Measurements from ENCODE around the gene SNX2.

SNX2 gene

DNA sequence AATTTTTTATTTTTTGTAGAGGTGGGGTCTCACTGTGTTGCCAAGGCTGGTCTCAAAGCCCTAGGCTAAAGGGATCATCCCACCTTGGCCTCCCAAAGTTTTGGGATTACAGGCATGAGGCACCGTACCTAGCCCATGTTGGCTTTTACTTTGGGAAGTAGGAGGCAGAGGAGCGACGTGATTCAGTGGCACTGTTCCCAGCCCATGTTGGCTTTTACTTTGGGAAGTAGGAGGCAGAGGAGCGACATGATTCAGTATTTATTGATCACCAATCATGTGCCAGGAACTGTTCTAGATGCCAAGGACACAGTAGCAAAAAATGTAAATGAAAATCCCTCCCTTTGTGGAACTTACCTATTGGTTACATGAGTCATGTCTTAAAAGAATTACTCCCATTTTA is 88.8 kb downstream of the SNX2 start:
- Histone ChIP-seq H4K91ac (ENCODE audit: low read depth, low read length) (no peak overlapping the region), H3K27me3 (ENCODE audit: insufficient read depth, low read length) (no peaks in the 10 kb centered on the region), H3K14ac (ENCODE audit: low read length) (no peak overlapping the region), H3K36me3 (ENCODE audit: control insufficient read depth in 1 of 2, insufficient read depth in 2 of 2, low read length in 2 of 2) (peaks cover 2 to 9% of the 10 kb centered on the region in 2 experiments), H3K23ac (ENCODE audit: low read length) (no peak overlapping the region), H2AK5ac (ENCODE audit: low read length) (no peak overlapping the region), H4K12ac (ENCODE audit: low read depth, low read length) (no peak overlapping the region), H3K18ac (ENCODE audit: low read length) (no peak overlapping the region), H2BK12ac (ENCODE audit: low read length) (no peak overlapping the region), H3K4me2 (ENCODE audit: low read length) (no peak overlapping the region), H3K4ac (ENCODE audit: low read depth, low read length) (peak overlapping the region; percentile 27), H3K79me1 (ENCODE audit: low read length) (no peaks in the 10 kb centered on the region), H3K79me2 (ENCODE audit: control insufficient read depth, insufficient read depth, low read length, poor library complexity) (no peaks in the 10 kb centered on the region), H3K9me3 (ENCODE audit: insufficient read depth, low read depth, low read length) (no peaks in the 10 kb centered on the region), H4K8ac (ENCODE audit: low read depth, low read length) (no peak overlapping the region), H3K4me3 (ENCODE audit: low read depth, low read length) (no peak overlapping the region), H3K9ac (ENCODE audit: low read length) (no peak overlapping the region), H2BK120ac (ENCODE audit: insufficient read depth, low read length, poor library complexity) (no peak overlapping the region), H3K27ac (ENCODE audit: low read depth, low read length) (no peak overlapping the region), H2BK5ac (ENCODE audit: low read depth, low read length, poor library complexity) (no peak overlapping the region), H3K4me1 (ENCODE audit: control insufficient read depth in 1 of 2, insufficient read depth in 2 of 2, low read length in 2 of 2) (no peaks in the 10 kb centered on the region), H2AFZ (ENCODE audit: insufficient read depth, low read length, poor library complexity) (no peak overlapping the region)
- no peak for DNase-seq
- WGBS (ENCODE audit: extremely low coverage, insufficient coverage, insufficient read length) = no CpG with 5 or more reads among the region's 4 CpGs

DNA sequence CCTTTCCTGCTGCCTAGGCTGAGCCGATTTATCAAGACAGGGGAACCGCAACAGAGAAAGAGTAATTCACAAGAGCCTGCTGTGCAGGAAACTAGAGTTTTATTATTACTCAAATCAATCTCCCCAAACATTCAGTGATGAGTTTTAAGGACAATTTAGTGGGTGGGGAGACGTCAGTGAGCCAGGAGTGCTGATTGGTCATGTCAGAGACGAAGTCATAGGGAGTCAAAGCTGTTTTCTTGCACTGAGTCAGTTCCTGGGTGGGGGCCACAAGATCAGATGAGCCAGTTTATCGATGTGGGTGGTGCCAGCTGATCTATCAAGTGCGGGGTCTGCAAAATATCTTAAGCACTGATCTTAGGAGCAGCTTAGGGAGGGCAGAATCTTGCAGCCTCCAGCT is 89.5 kb downstream of the SNX2 start:
- H3K14ac ChIP-seq (ENCODE audit: low read length) = no peak overlapping the region
- no peaks in the 10 kb centered on the region for H3K79me2 ChIP-seq (ENCODE audit: control insufficient read depth, insufficient read depth, low read length, poor library complexity)
- no peak overlapping the region for H3K4me3 ChIP-seq (ENCODE audit: low read depth, low read length)
- no peaks in the 10 kb centered on the region for H3K9me3 ChIP-seq (ENCODE audit: insufficient read depth, low read depth, low read length)
- peaks cover 2 to 9% of the 10 kb centered on the region in 2 experiments for H3K36me3 ChIP-seq (ENCODE audit: control insufficient read depth in 1 of 2, insufficient read depth in 2 of 2, low read length in 2 of 2)
- H3K9ac ChIP-seq (ENCODE audit: low read length) = no peak overlapping the region
- H2BK5ac ChIP-seq (ENCODE audit: low read depth, low read length, poor library complexity) = no peak overlapping the region
- H3K27me3 ChIP-seq (ENCODE audit: insufficient read depth, low read length) = no peaks in the 10 kb centered on the region
- no peaks in the 10 kb centered on the region for H3K79me1 ChIP-seq (ENCODE audit: low read length)
- H2BK12ac ChIP-seq (ENCODE audit: low read length) = no peak overlapping the region
- no peak overlapping the region for H2AFZ ChIP-seq (ENCODE audit: insufficient read depth, low read length, poor library complexity)
- no peak overlapping the region for H3K4ac ChIP-seq (ENCODE audit: low read depth, low read length)
- H4K12ac ChIP-seq (ENCODE audit: low read depth, low read length) = no peak overlapping the region
- H3K4me1 ChIP-seq (ENCODE audit: control insufficient read depth in 1 of 2, insufficient read depth in 2 of 2, low read length in 2 of 2) = no peaks in the 10 kb centered on the region
- H3K4me2 ChIP-seq (ENCODE audit: low read length) = no peak overlapping the region
- H4K91ac ChIP-seq (ENCODE audit: low read depth, low read length) = no peak overlapping the region
- no peak for DNase-seq
- H3K27ac ChIP-seq (ENCODE audit: low read depth, low read length) = no peak overlapping the region
- H3K23ac ChIP-seq (ENCODE audit: low read length) = no peak overlapping the region
- no peak overlapping the region for H2BK120ac ChIP-seq (ENCODE audit: insufficient read depth, low read length, poor library complexity)
- no peak overlapping the region for H2AK5ac ChIP-seq (ENCODE audit: low read length)
- no peak overlapping the region for H4K8ac ChIP-seq (ENCODE audit: low read depth, low read length)
- no CpG with 5 or more reads among the region's 6 CpGs for WGBS (ENCODE audit: extremely low coverage, insufficient coverage, insufficient read length)
- no peak overlapping the region for H3K18ac ChIP-seq (ENCODE audit: low read length)

DNA sequence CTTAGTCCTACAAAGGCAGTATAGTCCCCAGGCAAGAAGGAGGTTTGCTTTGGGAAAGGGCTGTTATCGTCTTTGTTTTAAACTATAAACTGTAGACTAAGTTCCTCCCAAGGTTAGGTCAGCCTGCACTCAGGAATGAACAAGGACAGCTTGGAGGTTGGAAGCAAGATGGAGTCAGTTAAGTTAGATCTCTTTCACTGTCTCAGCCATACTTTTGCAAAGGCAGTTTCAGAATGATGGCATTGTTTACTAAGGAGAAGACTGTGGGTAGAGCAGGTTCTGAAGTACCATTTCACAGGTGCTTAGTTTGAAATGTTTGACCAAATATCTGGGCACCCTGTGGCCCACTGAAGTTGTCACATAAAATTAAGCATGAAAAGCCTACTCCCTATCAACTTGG is 90.0 kb downstream of the SNX2 start:
- no peak overlapping the region for H2AFZ ChIP-seq (ENCODE audit: insufficient read depth, low read length, poor library complexity)
- no peaks in the 10 kb centered on the region for H3K79me1 ChIP-seq (ENCODE audit: low read length)
- no peak overlapping the region for H2AK5ac ChIP-seq (ENCODE audit: low read length)
- no peak overlapping the region for H2BK120ac ChIP-seq (ENCODE audit: insufficient read depth, low read length, poor library complexity)
- WGBS (ENCODE audit: extremely low coverage, insufficient coverage, insufficient read length) = no CpG with 5 or more reads among the region's 1 CpG
- no peaks in the 10 kb centered on the region for H3K79me2 ChIP-seq (ENCODE audit: control insufficient read depth, insufficient read depth, low read length, poor library complexity)
- no peak overlapping the region for H3K23ac ChIP-seq (ENCODE audit: low read length)
- H2BK12ac ChIP-seq (ENCODE audit: low read length) = no peak overlapping the region
- H3K18ac ChIP-seq (ENCODE audit: low read length) = no peak overlapping the region
- H3K4me3 ChIP-seq (ENCODE audit: low read depth, low read length) = no peak overlapping the region
- H2BK5ac ChIP-seq (ENCODE audit: low read depth, low read length, poor library complexity) = no peak overlapping the region
- no peaks in the 10 kb centered on the region for H3K9me3 ChIP-seq (ENCODE audit: insufficient read depth, low read depth, low read length)
- no peaks in the 10 kb centered on the region for H3K4me1 ChIP-seq (ENCODE audit: control insufficient read depth in 1 of 2, insufficient read depth in 2 of 2, low read length in 2 of 2)
- H4K91ac ChIP-seq (ENCODE audit: low read depth, low read length) = no peak overlapping the region
- no peak overlapping the region for H3K14ac ChIP-seq (ENCODE audit: low read length)
- H3K27me3 ChIP-seq (ENCODE audit: insufficient read depth, low read length) = no peaks in the 10 kb centered on the region
- no peak for DNase-seq
- H3K36me3 ChIP-seq (ENCODE audit: control insufficient read depth in 1 of 2, insufficient read depth in 2 of 2, low read length in 2 of 2) = peaks cover 2 to 9% of the 10 kb centered on the region in 2 experiments
- no peak overlapping the region for H3K9ac ChIP-seq (ENCODE audit: low read length)
- no peak overlapping the region for H4K8ac ChIP-seq (ENCODE audit: low read depth, low read length)
- H3K27ac ChIP-seq (ENCODE audit: low read depth, low read length) = no peak overlapping the region
- no peak overlapping the region for H4K12ac ChIP-seq (ENCODE audit: low read depth, low read length)
- no peak overlapping the region for H3K4me2 ChIP-seq (ENCODE audit: low read length)
- no peak overlapping the region for H3K4ac ChIP-seq (ENCODE audit: low read depth, low read length)

DNA sequence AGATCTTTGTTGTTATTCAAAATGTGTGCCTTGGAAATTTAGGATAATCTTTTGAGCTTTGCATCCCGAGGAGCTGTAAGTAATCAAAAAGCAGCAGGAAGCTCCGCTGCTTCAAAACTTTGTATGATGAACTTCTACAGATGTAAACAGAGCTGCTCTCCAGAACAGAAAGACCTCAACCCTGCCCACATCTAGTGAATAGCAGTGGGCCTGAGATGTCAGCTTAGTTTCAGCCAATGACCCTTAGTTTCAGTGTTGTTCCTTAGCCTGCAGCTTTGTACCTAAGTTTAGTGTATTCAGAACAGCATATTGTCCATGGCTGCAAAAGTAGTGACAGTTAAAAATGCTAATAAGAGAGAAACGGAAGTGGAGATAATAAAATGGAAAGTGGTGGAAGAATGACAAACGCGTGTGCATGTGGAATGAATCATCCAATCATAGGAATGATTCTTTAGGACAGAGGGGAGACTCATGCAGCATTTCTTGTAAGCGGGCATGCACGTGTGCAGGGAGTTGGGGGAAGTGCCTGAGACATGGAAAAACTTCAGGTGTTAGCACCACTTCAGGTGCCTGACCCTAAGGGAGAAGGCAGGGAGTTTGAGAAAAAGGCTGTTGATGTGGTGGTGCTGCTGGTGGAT is 95.5 kb downstream of the SNX2 start:
- H3K27ac ChIP-seq (ENCODE audit: low read depth, low read length) = no peak overlapping the region
- H2AK5ac ChIP-seq (ENCODE audit: low read length) = no peak overlapping the region
- peaks cover 2% of the 10 kb centered on the region for H3K79me1 ChIP-seq (ENCODE audit: low read length)
- H3K18ac ChIP-seq (ENCODE audit: low read length) = no peak overlapping the region
- H2BK120ac ChIP-seq (ENCODE audit: insufficient read depth, low read length, poor library complexity) = no peak overlapping the region
- H3K23ac ChIP-seq (ENCODE audit: low read length) = no peak overlapping the region
- H3K9ac ChIP-seq (ENCODE audit: low read length) = no peak overlapping the region
- H3K36me3 ChIP-seq (ENCODE audit: control insufficient read depth in 1 of 2, insufficient read depth in 2 of 2, low read length in 2 of 2) = peaks cover 2 to 9% of the 10 kb centered on the region in 2 experiments
- no peak overlapping the region for H4K12ac ChIP-seq (ENCODE audit: low read depth, low read length)
- no peak overlapping the region for H3K4me2 ChIP-seq (ENCODE audit: low read length)
- H2AFZ ChIP-seq (ENCODE audit: insufficient read depth, low read length, poor library complexity) = no peak overlapping the region
- H3K9me3 ChIP-seq (ENCODE audit: insufficient read depth, low read depth, low read length) = no peaks in the 10 kb centered on the region
- H3K4ac ChIP-seq (ENCODE audit: low read depth, low read length) = no peak overlapping the region
- WGBS (ENCODE audit: extremely low coverage, insufficient coverage, insufficient read length) = 100% methylated on average over 3 of the region's 7 CpGs
- no peak overlapping the region for H2BK12ac ChIP-seq (ENCODE audit: low read length)
- peak; percentile 16 to 64 for DNase-seq
- H3K79me2 ChIP-seq (ENCODE audit: control insufficient read depth, insufficient read depth, low read length, poor library complexity) = peaks cover 2% of the 10 kb centered on the region
- no peaks in the 10 kb centered on the region for H3K27me3 ChIP-seq (ENCODE audit: insufficient read depth, low read length)
- no peak overlapping the region for H4K91ac ChIP-seq (ENCODE audit: low read depth, low read length)
- no peak overlapping the region for H3K4me3 ChIP-seq (ENCODE audit: low read depth, low read length)
- H2BK5ac ChIP-seq (ENCODE audit: low read depth, low read length, poor library complexity) = no peak overlapping the region
- H4K8ac ChIP-seq (ENCODE audit: low read depth, low read length) = no peak overlapping the region
- no peaks in the 10 kb centered on the region for H3K4me1 ChIP-seq (ENCODE audit: control insufficient read depth in 1 of 2, insufficient read depth in 2 of 2, low read length in 2 of 2)
- no peak overlapping the region for H3K14ac ChIP-seq (ENCODE audit: low read length)

Measured in trophoblast cell (in vitro differentiated cells and primary cell).